ENCODE results near the gene HERC3.

The HERC3 gene

GRCh38 chr4:88661739-88662138 is 69.5 kb downstream of the HERC3 start:
- CTCF ChIA-PET = interaction anchor here (0.6 to 0.7 kb wide), 2 partner anchors 117 to 438 kb away, joined by 3 to 4 read pairs; no protein-coding TSS in a partner anchor
- peak; percentile 40 for DNase-seq (ENCODE audit: low spot score)
- TF ChIP-seq, protein P1, sequence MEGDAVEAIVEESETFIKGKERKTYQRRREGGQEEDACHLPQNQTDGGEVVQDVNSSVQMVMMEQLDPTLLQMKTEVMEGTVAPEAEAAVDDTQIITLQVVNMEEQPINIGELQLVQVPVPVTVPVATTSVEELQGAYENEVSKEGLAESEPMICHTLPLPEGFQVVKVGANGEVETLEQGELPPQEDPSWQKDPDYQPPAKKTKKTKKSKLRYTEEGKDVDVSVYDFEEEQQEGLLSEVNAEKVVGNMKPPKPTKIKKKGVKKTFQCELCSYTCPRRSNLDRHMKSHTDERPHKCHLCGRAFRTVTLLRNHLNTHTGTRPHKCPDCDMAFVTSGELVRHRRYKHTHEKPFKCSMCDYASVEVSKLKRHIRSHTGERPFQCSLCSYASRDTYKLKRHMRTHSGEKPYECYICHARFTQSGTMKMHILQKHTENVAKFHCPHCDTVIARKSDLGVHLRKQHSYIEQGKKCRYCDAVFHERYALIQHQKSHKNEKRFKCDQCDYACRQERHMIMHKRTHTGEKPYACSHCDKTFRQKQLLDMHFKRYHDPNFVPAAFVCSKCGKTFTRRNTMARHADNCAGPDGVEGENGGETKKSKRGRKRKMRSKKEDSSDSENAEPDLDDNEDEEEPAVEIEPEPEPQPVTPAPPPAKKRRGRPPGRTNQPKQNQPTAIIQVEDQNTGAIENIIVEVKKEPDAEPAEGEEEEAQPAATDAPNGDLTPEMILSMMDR (conservative IDR thresholded peaks at IDR 0.05; ENCODE audit: low read depth) = no peak
- POLR2A ChIA-PET (ENCODE audit: low non-redundant PET) = no interaction called here
- H3K27ac ChIP-seq = peak overlapping the region; percentile 75

- CTCF ChIA-PET = interaction anchor here (0.6 to 1.3 kb wide), 5 partner anchors 14 to 224 kb away, joined by 3 to 5 read pairs (median 3); no protein-coding TSS in a partner anchor
- POLR2A ChIA-PET (ENCODE audit: low non-redundant PET) = no interaction called here
- TF ChIP-seq, protein P1 (conservative IDR thresholded peaks at IDR 0.05; ENCODE audit: low read depth) = peak; percentile 31
- DNase-seq (ENCODE audit: low spot score) = no peak
- no peak overlapping the region for H3K27ac ChIP-seq
Observed at GRCh38 chr4:88672987-88673386, 80.7 kb downstream of the HERC3 start.

DNA sequence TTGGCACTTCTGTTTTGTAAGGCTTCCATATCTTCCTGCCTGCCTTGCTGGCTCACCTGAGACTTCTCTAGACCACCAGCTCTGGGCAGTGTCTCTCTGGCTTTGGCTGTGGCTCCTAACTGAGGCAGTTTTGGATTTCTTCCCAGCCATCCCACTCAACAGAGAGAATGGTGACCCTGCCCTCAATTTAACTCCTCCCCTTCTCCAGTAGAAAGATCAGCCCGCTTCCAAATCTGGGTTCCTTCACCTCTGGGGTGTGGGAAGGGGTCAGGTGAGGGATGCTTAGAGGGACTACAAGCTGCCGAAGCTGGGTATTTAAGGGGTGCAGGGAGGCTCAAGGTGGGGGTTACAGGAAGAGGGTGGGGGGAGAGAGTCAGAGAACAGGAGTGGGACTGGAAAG is 81.6 kb downstream of the HERC3 start:
- H3K27ac ChIP-seq = no peak overlapping the region
- DNase-seq (ENCODE audit: low spot score) = no peak
- ChIA-PET POLR2A (ENCODE audit: low non-redundant PET) (no interaction called here), CTCF (interaction anchor here (0.7 to 1.3 kb wide), 2 partner anchors 51 to 80 kb away, joined by 3 to 4 read pairs; no protein-coding TSS in a partner anchor)
- TF ChIP-seq, protein P1 (conservative IDR thresholded peaks at IDR 0.05; ENCODE audit: low read depth) = no peak

- DNase-seq (ENCODE audit: low spot score) = no peak
- no peak overlapping the region for H3K27ac ChIP-seq
- ChIA-PET POLR2A (ENCODE audit: low non-redundant PET) (no interaction called here), CTCF (no interaction called here)
- TF ChIP-seq, protein P1 (conservative IDR thresholded peaks at IDR 0.05; ENCODE audit: low read depth) = no peak
Observed at GRCh38 chr4:88674565-88674964, 82.3 kb downstream of the HERC3 start.

GRCh38 chr4:88674979-88675378 is 82.7 kb downstream of the HERC3 start:
- POLR2A ChIA-PET (ENCODE audit: low non-redundant PET) = no interaction called here
- no peak for DNase-seq (ENCODE audit: low spot score)
- CTCF ChIA-PET = no interaction called here

DNA sequence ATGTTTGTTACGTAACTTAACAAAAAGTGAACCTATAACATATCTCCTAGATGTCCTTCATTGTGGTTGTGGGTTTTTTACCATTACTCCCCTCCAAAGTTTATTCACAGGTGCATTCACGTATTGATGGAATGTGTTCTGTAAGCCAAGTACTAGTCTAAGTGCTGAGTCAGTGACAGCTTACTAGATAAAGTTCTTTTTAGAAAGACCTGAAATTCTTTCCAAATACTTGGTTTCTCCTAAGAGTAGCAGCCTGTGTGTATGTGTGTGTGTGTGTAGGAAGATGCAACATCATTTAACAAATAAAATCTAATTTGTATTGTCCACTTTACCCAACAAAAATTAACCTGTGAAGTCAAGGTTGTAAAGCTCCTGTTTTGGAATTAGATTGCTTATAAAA is 83.3 kb downstream of the HERC3 start:
- TF ChIP-seq, protein P1 (conservative IDR thresholded peaks at IDR 0.05; ENCODE audit: low read depth) = no peak
- ChIA-PET CTCF (interaction anchor here (0.6 kb wide), 2 partner anchors 21 to 153 kb away, joined by 3 read pairs; no protein-coding TSS in a partner anchor), POLR2A (ENCODE audit: low non-redundant PET) (no interaction called here)
- no peak overlapping the region for H3K27ac ChIP-seq
- no peak for DNase-seq (ENCODE audit: low spot score)

More at GRCh38 chr4:88674979-88675378, 82.7 kb downstream of the HERC3 start:
- TF ChIP-seq, protein P1 (conservative IDR thresholded peaks at IDR 0.05; ENCODE audit: low read depth) = no peak
- no peak overlapping the region for H3K27ac ChIP-seq

Data from RWPE1 (cell line).